OCI-LY3 (cell line): Measurements from ENCODE around the gene RPL6.

Source experiments
- CTCF ChIP-seq: fragments of 200-600, 300-600 bp; sonication (generic); IDR thresholded peaks from 2 replicates; pipeline ENCODE4 v1.5.1; 2014; ENCODE audit warnings: antibody characterized with exemption, low read length, low read depth
- EZH2phosphoT487 ChIP-seq: fragments of 200-600 bp; shearing (Covaris generic); IDR thresholded peaks from 2 replicates; pipeline ENCODE4 v1.6.1; 2018; ENCODE audit warnings: antibody characterized with exemption, mixed run types, low read depth

- TF ChIP-seq CTCF: no peak
- no peak for TF ChIP-seq EZH2phosphoT487
These were observed 49.3 kb upstream of the RPL6 start for GRCh38 chr12:112458751-112459150.
